Right lobe of liver (tissue), 6 donors: ENCODE results near the gene CERS3. TPM values are rescaled to one million over a fixed set of nuclear protein-coding genes. Genes with fewer than 3 reads are reported as not detected.

ENCODE experiments used
- ATAC-seq, 4 donors: fragments of 200-7000 bp; cut with Tn5 transposase; one replicate each; pipeline ENCODE4 v1.9.1; 2020; ENCODE audit warnings: mild to moderate bottlenecking in 4 of 4, moderate library complexity in 4 of 4
- DNase-seq, 3 donors: peaks; one replicate each; pipeline ENCODE4 v3.0.0-alpha.2; 2020
- H3K27ac ChIP-seq, 3 donors: fragments of 200-600 bp; one replicate each; pipeline ENCODE4 v1.8.0; 2022
- H3K27me3 ChIP-seq, 2 donors: fragments of 200-600 bp; one replicate each; pipeline ENCODE4 v1.8.0; 2022
- H3K36me3 ChIP-seq, 4 donors: fragments of 200-600 bp; sonication (generic) in 1 of 4; one replicate each; pipeline versions ENCODE4 v1.5.1 to v1.8.0; 2017 to 2022; ENCODE audit warnings: control low read depth in 1 of 4
- H3K4me1 ChIP-seq, 4 donors: fragments of 200-600 bp; sonication (generic) in 1 of 4; one replicate each; pipeline versions ENCODE4 v1.5.1 to v1.8.0; 2017 to 2022; ENCODE audit warnings: control low read depth in 1 of 4
- H3K4me3 ChIP-seq, 3 donors: fragments of 200-600 bp; one replicate each; pipeline ENCODE4 v1.8.0; 2022
- H3K9me3 ChIP-seq, 4 donors: fragments of 200-600 bp; sonication (generic) in 1 of 4; one replicate each; pipeline versions ENCODE4 v1.5.1 to v1.8.0; 2017 to 2022; ENCODE audit warnings: control low read depth in 1 of 4
- CTCF ChIP-seq, 4 donors: fragments of 200-600 bp in 3 of 4; fragments of 450-650 bp in 1 of 4; IDR thresholded peaks; one replicate each; pipeline versions ENCODE4 v1.5.1 to v1.8.0; 2016 to 2022; ENCODE audit warnings: antibody characterized with exemption in 4 of 4, mild to moderate bottlenecking in 2 of 4
- POLR2A ChIP-seq: fragments of 450-650 bp; IDR thresholded peaks from one replicate; pipeline ENCODE4 v1.6.1; 2017; ENCODE audit warnings: antibody characterized with exemption, mild to moderate bottlenecking
- WGBS: methylation state at CpG from one replicate; pipeline ENCODE4 v1.1.6; 2018; ENCODE audit warnings: low coverage, low lambda C conversion rate; ENCODE audit not compliant: insufficient coverage; ENCODE audit errors: missing lambda C conversion rate; 5-methylcytosine and 5-hydroxymethylcytosine counted together
- intact Hi-C, 2 donors: fragments of 100-400 bp; cut with DNase I; formaldehyde crosslinking; loops; one replicate each; pipeline versions ENCODE4 v1.11.2 to v1.14.1; 2022
- total RNA-seq, 6 experiments: library from RNA; depleted of rRNA in 2 of 6; stranded (reverse); fragments of >200 nt in 2 of 6; fragmentation: NEBNext Ultra II Directional in 3 of 6; extraction: Animal tissue kit (Norgen Biotek cat#: 25700) in 3 of 6; gene quantifications; one replicate each; pipeline versions ENCODE4 v1.1.0 to v1.2.4, GENCODE V29; 2016 to 2023
- donor health status: DM: no; HTN: yes; CAD: no.
- donor health status: DM: no; HTN: no; CAD: no.
- donor health status: DM: no; HTN: no; CAD: no.
- donor health status: DM: no; HTN: yes; CAD: no.
- donor health status: DM: no; HTN: yes; CAD: no.

The CERS3 gene
- total RNA-seq, 6 experiments from 2014 or later: not detected

GRCh38 chr15:100472736-100473135 lies 56.0 kb downstream of the CERS3 start:
- ATAC-seq: no peak
- WGBS: 66% methylated on average over 5 of the region's 5 CpGs

GRCh38 chr15:100471933-100472332 lies 56.8 kb downstream of the CERS3 start:
- DNase-seq: no peak

More at GRCh38 chr15:100472736-100473135, 56.0 kb downstream of the CERS3 start:
- Histone ChIP-seq H3K4me1 (peaks cover 0 to 2% (median 0%) of the 10 kb centered on the region in 4 donors), H3K4me3 (no peak overlapping the region), H3K27ac (no peak overlapping the region), H3K36me3 (no peaks in the 10 kb centered on the region), H3K27me3 (no peaks in the 10 kb centered on the region), H3K9me3 (no peaks in the 10 kb centered on the region)
- intact Hi-C loops: no loop called here
- no peak for TF ChIP-seq CTCF (IDR thresholded peaks at IDR 0.05)
- no peak for TF ChIP-seq POLR2A
- DNase-seq: no peak

GRCh38 chr15:100468285-100468684 lies 60.5 kb downstream of the CERS3 start:
- ATAC-seq (peak; percentile 69 to 84 (median 73)), DNase-seq (peak; percentile 52 to 58 (median 53))
- H3K36me3 ChIP-seq: no peaks in the 10 kb centered on the region
- intact Hi-C loops: no loop called here
- H3K9me3 ChIP-seq: no peaks in the 10 kb centered on the region
- WGBS: 21% methylated on average over 2 of the region's 2 CpGs
- no peak overlapping the region for H3K27ac ChIP-seq
- no peak overlapping the region for H3K4me3 ChIP-seq
- peaks cover 0 to 2% (median 0%) of the 10 kb centered on the region in 4 donors for H3K4me1 ChIP-seq
- H3K27me3 ChIP-seq: no peaks in the 10 kb centered on the region
- TF ChIP-seq CTCF (IDR thresholded peaks at IDR 0.05): no peak

More at GRCh38 chr15:100471933-100472332, 56.8 kb downstream of the CERS3 start:
- Histone ChIP-seq H3K36me3 (no peaks in the 10 kb centered on the region), H3K27me3 (no peaks in the 10 kb centered on the region), H3K27ac (no peak overlapping the region), H3K4me1 (peaks cover 0 to 2% (median 0%) of the 10 kb centered on the region in 4 donors), H3K4me3 (no peak overlapping the region), H3K9me3 (no peaks in the 10 kb centered on the region)
- no peak for TF ChIP-seq POLR2A
- TF ChIP-seq CTCF (IDR thresholded peaks at IDR 0.05): no peak
- intact Hi-C loops: no loop called here
- WGBS: 61% methylated on average over 3 of the region's 3 CpGs
- ATAC-seq: no peak

GRCh38 chr15:100466073-100466472 lies 62.7 kb downstream of the CERS3 start:
- no peaks in the 10 kb centered on the region for H3K36me3 ChIP-seq
- H3K4me1 ChIP-seq: peaks cover 0 to 2% (median 0%) of the 10 kb centered on the region in 4 donors
- DNase-seq: no peak
- no peaks in the 10 kb centered on the region for H3K27me3 ChIP-seq
- no peak overlapping the region for H3K4me3 ChIP-seq
- ATAC-seq: no peak
- intact Hi-C loops: no loop called here
- 32% methylated on average over 4 of the region's 4 CpGs for WGBS
- H3K27ac ChIP-seq: no peak overlapping the region
- H3K9me3 ChIP-seq: no peaks in the 10 kb centered on the region
- no peak for TF ChIP-seq CTCF (IDR thresholded peaks at IDR 0.05)
- no peak for TF ChIP-seq POLR2A

DNA sequence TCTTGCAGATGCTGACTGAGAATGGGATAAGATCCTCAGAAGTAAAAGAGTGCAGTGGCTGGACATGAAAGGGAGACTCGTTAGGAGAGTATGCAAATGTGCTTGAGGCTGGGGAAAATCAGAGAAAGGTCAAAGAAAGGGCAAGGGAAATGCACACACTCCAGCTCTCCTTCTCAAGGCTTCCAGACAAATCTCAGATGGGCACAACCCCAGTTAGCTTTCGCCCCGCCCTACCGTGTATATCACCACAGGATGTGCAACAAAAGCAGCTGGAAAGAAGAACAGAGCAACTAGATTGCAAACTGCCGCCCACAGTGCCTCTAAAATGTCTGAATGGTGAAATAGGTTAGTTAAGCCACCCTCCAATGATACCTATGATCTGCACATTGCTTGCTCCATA lies 63.9 kb downstream of the CERS3 start:
- no peaks in the 10 kb centered on the region for H3K36me3 ChIP-seq
- intact Hi-C loops: no loop called here
- no peaks in the 10 kb centered on the region for H3K9me3 ChIP-seq
- no peak overlapping the region for H3K27ac ChIP-seq
- TF ChIP-seq POLR2A (no peak), CTCF (IDR thresholded peaks at IDR 0.05) (no peak)
- no peak overlapping the region for H3K4me3 ChIP-seq
- ATAC-seq (no peak), DNase-seq (no peak)
- WGBS: 52% methylated on average over 5 of the region's 5 CpGs
- peaks cover 0 to 2% (median 0%) of the 10 kb centered on the region in 4 donors for H3K4me1 ChIP-seq
- H3K27me3 ChIP-seq: no peaks in the 10 kb centered on the region
